GM18861 (cell line): ENCODE data around the gene CCDC24.

ENCODE experiments used
- ATAC-seq: cut with Tn5 transposase; IDR thresholded peaks from one replicate; pipeline ENCODE4 v1.9.1; 2021; ENCODE audit not compliant: unreplicated experiment

The CCDC24 gene

GRCh38 chr1:44037154-44037553, 45.8 kb downstream of the CCDC24 start:
- no peak for ATAC-seq

GRCh38 chr1:44038876-44039657, 47.7 kb downstream of the CCDC24 start:
- no peak for ATAC-seq

DNA sequence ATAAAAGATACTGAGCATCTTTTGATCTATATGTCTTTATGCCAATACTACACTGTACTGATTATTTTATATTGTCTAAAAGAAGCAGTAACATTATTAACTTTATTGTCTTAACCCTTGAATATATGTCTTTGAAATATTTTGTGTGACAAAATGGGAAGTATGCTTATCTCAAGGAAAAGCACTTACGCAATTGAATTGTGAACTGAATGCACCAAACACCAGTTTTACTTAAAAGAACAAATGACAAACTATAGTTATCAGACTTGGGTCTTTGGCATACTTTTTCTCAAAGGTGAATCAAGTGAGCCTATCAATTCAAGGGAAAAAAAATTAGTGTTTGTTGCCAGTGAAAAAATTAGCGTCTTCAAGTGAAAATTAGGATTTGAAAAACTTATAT, 49.0 kb downstream of the CCDC24 start:
- ATAC-seq, result no peak

DNA sequence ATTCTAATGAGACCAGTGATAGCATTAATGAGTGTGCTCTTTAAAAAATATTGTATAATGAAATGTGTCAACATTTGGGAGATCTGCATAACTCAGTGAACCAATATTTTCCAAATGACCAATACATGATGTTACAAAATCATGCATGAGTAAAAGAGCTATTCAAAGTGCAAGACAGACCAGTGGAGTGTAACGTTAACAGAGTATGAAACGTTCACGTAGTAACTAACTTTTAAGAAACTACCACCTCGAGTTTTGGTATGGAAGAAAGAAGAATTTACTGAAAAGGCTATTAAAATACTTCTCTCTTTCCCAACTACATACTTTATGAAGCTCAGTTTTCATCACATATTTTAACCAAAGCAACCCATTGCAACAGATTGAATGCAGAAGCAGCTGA, 49.4 kb downstream of the CCDC24 start:
- no peak for ATAC-seq

DNA sequence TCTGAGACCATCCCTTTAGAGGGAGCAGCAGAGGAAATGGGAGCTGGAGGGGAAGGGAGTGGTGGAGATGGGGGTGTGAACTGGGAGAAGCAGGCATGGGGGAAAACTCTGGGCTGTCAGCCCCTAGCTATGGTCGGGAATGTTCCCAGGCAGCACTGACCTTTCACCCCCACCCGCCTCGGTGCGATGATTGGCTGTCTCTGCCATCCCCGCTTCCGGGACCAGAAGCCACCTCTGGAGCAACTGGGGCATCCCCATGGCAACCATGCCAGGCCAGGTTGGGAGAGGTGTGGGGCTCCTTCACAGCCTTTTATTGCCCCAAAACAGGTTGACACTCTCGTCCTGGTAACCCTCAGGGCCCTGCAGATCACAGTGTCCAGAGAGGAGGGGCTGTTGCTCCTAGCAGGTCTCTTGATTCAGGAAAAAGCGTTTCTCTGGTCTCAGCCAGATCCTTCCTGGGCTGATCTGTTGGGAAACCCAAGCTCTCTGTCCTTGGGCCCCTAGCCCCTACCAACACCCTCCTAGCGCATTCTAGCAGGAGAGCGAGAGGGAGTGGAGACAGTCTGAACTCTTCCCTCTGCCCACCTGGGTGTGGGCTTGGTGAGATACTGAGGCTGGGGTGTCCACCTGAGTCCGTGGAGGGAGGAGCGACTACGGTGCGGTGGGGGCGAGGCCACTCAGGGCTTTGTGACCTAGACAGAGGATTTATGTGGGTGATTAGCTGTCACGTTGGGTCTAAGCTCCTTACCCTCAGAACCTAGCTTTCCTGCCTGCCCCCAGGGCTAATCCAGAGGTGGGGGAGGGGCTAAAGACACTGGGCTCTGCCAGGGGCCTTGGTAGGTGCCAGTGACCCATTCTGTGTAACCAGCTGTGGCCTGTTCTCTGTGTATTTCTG, 52.0 kb downstream of the CCDC24 start:
- no peak for ATAC-seq

DNA sequence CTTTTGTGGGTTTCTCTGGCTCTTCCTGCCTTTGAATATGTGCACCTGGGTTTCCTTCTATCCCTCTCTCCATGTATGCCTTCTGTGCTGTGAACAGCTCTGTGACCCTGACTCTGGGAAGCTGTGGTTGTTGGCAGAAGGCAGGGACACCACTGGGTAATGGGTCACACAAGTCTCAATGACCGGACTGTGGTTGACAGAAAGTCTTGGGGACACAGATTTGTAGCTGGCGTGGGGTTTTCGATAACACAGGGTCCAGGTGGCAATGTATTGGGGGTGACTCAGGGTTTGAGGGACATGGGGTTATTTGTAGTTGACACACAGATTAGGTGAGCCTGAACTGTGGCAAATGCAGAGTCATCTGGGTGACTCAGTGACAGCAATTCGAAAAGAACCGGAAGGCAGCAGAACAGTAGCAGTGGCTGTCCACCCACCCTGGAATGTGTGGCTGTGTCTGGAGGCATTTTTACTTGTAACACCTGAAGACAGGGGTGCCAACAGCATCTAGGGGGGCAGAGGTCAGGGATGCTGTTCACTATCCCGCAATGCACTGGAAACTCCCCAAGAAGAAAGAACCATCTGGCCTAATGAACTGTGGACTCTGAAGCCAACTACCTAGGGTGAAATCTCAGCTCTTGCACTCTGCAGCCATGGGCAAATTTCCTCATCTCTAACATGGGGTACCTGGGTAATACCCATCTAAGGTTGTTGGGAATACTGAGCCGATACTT, 52.8 kb downstream of the CCDC24 start:
- no peak for ATAC-seq

DNA sequence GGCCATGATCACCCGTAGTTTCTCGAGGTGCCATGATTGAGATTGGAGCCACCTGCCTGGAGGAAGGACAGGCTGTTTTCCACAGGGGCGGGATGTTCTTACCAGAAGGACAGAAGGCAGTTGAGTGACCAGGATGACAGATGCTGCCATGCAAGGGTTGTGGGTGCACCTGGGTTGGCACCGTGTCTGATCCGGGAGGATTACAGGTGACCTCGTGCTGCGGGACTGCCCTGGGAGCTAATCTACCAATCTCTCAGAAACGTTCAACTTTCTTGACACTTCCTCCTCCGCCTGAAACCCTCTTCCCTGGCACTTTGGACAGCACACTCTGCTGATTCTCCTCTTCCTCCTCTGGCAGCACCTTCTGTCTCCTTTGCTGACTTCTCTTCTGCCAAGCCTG, 53.7 kb downstream of the CCDC24 start:
- no peak for ATAC-seq
